Motor neuron (in vitro differentiated cells): ENCODE measurements around the gene NSRP1. TPM values are rescaled to one million over a fixed set of nuclear protein-coding genes. Genes with fewer than 3 reads are reported as not detected.
A peak's percentile ranks its signal among the peaks of the same experiment; 100 is the strongest.
"Not testable (repeated sequence)": the region's sequence is repeated elsewhere in the genome, so short reads cannot be mapped to it uniquely, and the experiment has no call there.

Source experiments
- ATAC-seq, 8 experiments: fragments of 200-7000 bp; cut with Tn5 transposase; replicated peaks in 6 of 8; 2 replicates each; pipeline ENCODE4 v1.8.0; 2021; ENCODE audit warnings: mild to moderate bottlenecking in 8 of 8, moderate library complexity in 8 of 8
- H3K27ac ChIP-seq, 2 donors: fragments of 250-450 bp; sonication (Bioruptor Pico); 2 replicates each; pipeline ENCODE4 v1.9.0; 2021; ENCODE audit warnings: antibody characterized with exemption in 2 of 2, mild to moderate bottlenecking in 2 of 2, moderate library complexity in 1 of 2
- H3K4me1 ChIP-seq, 2 donors: fragments of 250-450 bp; sonication (Bioruptor Pico); replicated peaks in 1 of 2; 2 replicates each; pipeline ENCODE4 v1.6.1; 2021; ENCODE audit warnings: antibody characterized with exemption in 2 of 2, mild to moderate bottlenecking in 2 of 2, moderate library complexity in 1 of 2
- H3K4me3 ChIP-seq, 5 donors: fragments of 250-450 bp; sonication (Bioruptor Pico); 2 replicates each; pipeline ENCODE4 v1.9.0; 2021; ENCODE audit warnings: antibody characterized with exemption in 5 of 5, mild to moderate bottlenecking in 5 of 5, moderate library complexity in 4 of 5
- WGBS, 10 experiments: fragments of 450-650 bp; shearing (Covaris generic); methylation state at CpG; one replicate each; pipeline ENCODE4 v1.0.0; 2022; 5-methylcytosine and 5-hydroxymethylcytosine counted together
- in situ Hi-C, 9 experiments: fragments of 400-800 bp; cut with MboI; loops; one replicate each; pipeline ENCODE4 v1.15.0; 2021; ENCODE audit warnings: low sequenced_read_pairs in 9 of 9, low pct_unique_long_range_greater_than_20kb in 2 of 9; ENCODE audit not compliant: unreplicated experiment in 9 of 9
- total RNA-seq, 8 experiments: library from RNA; unstranded; fragments of 300-600 nt; gene quantifications; 2 replicates each; pipeline versions ENCODE4 v1.2.3 to v1.2.4, GENCODE V29; 2022

NSRP1 gene
- total RNA-seq, 8 experiments from 2014 or later, result 6.3 to 48.1 (median 17.3) TPM

DNA sequence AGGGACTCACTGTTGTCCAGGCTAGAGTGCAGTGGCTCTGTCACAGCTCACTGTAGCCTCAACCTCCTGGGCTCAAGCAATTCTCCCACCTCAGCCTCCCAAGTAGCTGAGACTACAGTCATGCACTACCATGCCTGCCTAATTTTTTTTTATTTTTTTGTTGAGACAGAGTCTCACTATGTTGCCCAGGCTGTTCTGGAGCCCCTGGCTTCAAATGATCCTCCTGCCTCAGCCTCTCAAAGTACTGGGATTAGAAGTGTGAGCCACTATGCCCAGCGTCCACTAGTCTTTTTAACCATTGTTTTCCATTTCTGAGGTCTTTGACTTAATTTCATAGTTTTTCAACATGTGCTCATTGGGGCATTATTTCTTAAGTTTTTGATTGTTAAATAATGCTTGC is 13.5 kb downstream of the NSRP1 start:
- in situ Hi-C loops, result no loop called here
- H3K4me3 ChIP-seq, result no peak overlapping the region
- WGBS, 10 experiments, result 71 to 100% (median 90%) methylated on average over 1 of the region's 1 CpG; no CpG with 5 or more reads in 3 of the 10 experiments
- H3K4me1 ChIP-seq, result no peaks in the 10 kb centered on the region
- ATAC-seq, result no peak
- no peak overlapping the region for H3K27ac ChIP-seq

DNA sequence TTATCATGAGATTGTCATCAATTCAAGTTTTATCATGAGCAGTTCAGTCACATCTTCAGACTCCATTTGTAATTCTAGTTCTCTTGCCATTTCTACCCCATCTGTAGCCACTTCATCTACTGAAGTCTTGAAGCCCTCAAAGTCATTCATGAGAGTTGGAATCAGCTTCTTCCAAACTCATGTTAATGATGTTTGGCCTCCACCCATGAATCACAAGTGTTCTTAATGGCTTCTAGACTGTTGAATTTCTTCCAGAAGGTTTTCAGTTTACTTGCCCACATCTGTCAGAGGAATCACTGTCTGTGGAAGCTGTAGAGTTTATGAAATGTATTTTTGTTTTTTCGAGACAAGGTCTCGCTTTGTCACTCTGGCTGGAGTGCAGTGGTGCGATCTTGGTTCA is 16.0 kb downstream of the NSRP1 start:
- in situ Hi-C loops, result no loop called here
- peak in 2 of 8 experiments; percentile 73 to 76 for ATAC-seq
- Histone ChIP-seq H3K4me3 (no peak overlapping the region), H3K27ac (no peak overlapping the region), H3K4me1 (no peaks in the 10 kb centered on the region)
- WGBS, 10 experiments, result 40 to 100% (median 100%) methylated on average over 1 to 3 of the region's 3 CpGs; no CpG with 5 or more reads in 5 of the 10 experiments

DNA sequence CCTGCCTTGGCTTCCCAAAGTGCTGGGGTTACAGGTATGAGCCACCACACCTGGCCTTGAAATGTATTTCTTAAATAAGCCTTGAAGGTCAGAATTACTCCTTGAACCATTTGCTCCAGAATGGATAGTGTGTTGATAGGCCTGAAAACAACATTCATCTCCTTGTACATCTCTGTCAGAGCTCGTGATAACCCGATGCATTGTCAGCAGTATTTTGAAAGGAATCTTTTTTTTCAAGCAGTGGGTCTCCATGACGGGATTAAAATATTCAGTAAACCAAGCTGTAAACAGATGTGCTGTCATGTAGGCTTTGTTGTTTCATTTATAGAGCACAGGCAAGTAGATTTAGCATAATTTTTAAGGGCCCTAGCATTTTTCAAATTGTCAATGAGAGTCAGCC is 16.6 kb downstream of the NSRP1 start:
- no peak for ATAC-seq
- 80 to 100% (median 93%) methylated on average over 1 to 3 of the region's 3 CpGs; no CpG with 5 or more reads in 3 of the 10 experiments for WGBS, 10 experiments
- in situ Hi-C loops, result no loop called here

DNA sequence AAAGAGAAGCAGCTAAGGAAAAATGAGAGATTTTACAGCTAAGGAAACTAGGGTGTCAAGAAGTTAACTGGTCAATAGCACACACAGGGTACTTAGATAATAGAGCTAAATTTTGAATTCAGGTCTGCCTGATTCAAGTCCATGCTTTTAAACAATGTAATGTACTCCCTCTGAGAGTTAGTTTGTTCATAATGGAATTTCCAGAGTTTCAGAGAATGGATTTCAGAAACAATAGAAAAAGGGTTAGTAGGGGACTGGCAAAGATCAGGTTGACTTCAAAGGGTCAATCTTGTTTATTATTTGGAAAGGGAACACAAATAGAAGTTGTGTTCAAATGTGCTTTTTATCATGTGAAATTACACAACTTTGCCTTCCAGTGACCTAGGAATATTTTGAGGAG is 17.9 kb downstream of the NSRP1 start:
- H3K4me1 ChIP-seq, result no peaks in the 10 kb centered on the region
- no peak overlapping the region for H3K27ac ChIP-seq
- no peak for ATAC-seq
- in situ Hi-C loops, result no loop called here
- H3K4me3 ChIP-seq, result no peak overlapping the region

More for the DNA sequence above, 16.6 kb downstream of the NSRP1 start:
- Histone ChIP-seq H3K27ac (no peak overlapping the region), H3K4me3 (no peak overlapping the region), H3K4me1 (no peaks in the 10 kb centered on the region)

DNA sequence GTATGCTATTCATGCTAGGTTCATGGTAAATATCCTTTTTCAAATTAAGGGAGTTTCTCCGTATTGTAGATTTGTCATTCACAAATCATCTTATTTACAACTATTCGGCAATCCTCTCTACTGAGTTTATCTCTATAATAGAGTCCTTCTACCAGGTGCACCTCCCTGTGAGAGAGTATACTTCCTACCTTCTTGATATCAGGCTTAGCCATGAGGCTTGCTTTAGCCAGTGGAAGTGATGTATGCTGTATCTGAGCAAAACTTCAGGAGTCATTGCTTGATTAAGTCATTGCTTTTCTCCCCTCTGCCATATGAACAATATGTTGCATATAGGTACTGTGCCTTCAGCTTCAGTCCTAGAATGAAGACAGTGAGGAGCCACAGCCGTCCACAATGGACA is 20.5 kb downstream of the NSRP1 start:
- peak in 3 of 8 experiments; percentile 19 to 23 (median 23) for ATAC-seq
- H3K4me1 ChIP-seq, result no peaks in the 10 kb centered on the region
- no peak overlapping the region for H3K4me3 ChIP-seq
- in situ Hi-C loops, result no loop called here
- WGBS, 10 experiments, result 20 to 100% (median 87%) methylated on average over 1 to 3 of the region's 3 CpGs
- H3K27ac ChIP-seq, result no peak overlapping the region

DNA sequence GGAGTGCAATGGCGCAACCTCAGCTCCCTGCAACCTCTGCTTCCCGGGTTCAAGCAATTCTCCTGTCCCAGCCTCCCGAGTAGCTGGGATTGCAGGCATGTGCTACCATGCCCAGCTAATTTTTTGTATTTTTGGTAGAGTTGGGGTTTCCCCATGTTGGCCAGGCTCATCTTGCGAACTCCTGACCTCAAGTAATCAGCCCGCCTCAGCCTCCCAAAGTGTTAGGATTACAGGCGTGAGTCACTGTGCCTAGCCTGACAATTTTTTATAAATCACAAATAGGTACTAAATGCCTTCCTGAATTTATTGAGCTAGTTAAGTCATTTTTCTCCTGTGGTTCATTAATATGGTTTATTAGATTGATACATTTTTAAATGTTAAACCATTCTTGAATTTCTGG is 31.2 kb downstream of the NSRP1 start:
- ATAC-seq, H3K27ac ChIP-seq, H3K4me1 ChIP-seq, in situ Hi-C loops, H3K4me3 ChIP-seq: not testable (repeated sequence)
- WGBS, 10 experiments, result 82 to 100% (median 100%) methylated on average over 1 to 4 of the region's 6 CpGs; no CpG with 5 or more reads in 1 of the 10 experiments

DNA sequence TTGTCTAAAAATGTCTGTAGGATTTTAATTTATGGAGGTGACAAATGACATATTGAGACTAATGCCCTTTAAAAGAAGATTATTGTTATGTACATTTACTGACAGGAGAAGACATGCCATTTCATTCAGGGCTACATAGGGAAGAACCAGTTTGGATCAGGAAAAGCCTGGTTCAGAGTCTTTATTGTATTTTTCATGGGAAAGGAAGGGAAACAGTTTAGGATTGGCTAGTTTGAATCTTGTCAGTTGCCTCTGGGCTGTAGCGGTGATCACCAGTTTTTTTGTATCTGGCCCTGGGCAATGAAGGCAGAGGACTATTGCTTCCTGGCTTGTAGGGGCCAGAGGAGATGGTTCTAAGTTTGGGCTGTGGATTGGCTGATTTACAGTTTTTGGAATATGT is 31.8 kb downstream of the NSRP1 start:
- Histone ChIP-seq H3K27ac (no peak overlapping the region), H3K4me3 (no peak overlapping the region), H3K4me1 (no peaks in the 10 kb centered on the region)
- in situ Hi-C loops, result no loop called here
- peak in 1 of 8 experiments; percentile 35 for ATAC-seq
- whole genome bisulfite sequencing, 10 experiments, result 67 to 100% (median 100%) methylated on average over 1 of the region's 1 CpG; no CpG with 5 or more reads in 2 of the 10 experiments

DNA sequence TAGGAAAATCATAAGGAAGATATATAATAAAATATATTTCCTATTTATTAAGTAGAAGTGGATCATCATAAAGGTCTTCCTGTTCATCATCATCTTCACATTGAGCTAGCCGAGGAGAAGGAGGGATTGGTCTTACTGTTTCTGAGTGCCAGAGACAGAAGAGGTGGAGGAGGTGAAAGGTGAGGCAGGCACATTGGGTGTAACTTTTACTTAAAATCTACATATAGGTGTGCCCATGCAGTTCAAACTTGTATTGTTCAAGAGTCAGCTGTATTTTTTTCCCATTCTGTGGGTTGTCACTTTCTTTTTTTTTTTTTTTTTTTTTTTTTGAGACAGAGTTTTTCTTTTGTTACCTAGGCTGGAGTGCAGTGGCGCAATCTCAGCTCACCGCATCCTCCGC is 34.9 kb downstream of the NSRP1 start:
- no peak overlapping the region for H3K4me3 ChIP-seq
- 90 to 100% (median 95%) methylated on average over 2 to 4 of the region's 4 CpGs; no CpG with 5 or more reads in 2 of the 10 experiments for whole genome bisulfite sequencing, 10 experiments
- ATAC-seq, result no peak
- no peak overlapping the region for H3K27ac ChIP-seq
- H3K4me1 ChIP-seq, result no peaks in the 10 kb centered on the region
- in situ Hi-C loops, result no loop called here

DNA sequence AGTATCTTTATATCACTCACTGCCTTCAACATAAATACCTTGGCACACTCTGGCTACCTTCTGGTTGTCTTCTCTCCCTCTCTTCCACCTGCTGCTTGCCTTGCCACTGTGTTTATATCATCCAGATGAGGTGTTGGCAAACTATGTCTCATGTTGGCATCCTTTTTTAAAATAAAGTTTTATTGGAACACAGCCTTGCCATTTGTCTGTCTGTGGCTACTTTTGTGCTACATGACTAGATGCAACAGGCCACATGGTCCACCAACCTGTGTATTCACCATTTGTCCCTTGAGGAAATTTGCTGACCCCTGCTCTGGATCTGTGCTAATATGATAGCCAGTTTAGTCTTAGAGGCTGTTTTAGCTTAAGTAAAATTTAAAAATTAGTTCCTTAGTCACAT is 36.8 kb downstream of the NSRP1 start:
- in situ Hi-C loops, result no loop called here
- Histone ChIP-seq H3K4me1 (no peaks in the 10 kb centered on the region), H3K27ac (no peak overlapping the region), H3K4me3 (no peak overlapping the region)
- ATAC-seq, result no peak

DNA sequence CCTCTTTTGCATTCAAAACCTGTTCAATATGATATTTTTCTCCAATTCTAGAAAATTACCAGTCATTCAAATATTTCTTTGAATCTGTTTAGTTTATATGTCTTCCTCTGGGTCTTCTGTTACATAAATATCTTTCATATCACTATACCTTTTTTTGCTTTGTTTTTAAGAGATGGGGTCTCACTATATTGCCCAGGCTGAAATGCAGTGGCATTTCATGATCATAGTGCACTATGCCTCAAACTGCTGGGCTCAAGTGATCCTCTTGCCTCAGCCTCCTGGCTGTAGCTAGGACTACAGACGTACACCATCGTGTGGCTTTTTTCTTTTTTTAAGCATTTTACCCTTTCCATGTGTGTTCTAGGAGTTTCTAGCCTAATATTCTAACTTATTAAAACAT is 38.8 kb downstream of the NSRP1 start:
- no peak overlapping the region for H3K4me3 ChIP-seq
- WGBS, 10 experiments, result 85 to 100% (median 97%) methylated on average over 1 to 2 of the region's 2 CpGs; no CpG with 5 or more reads in 3 of the 10 experiments
- H3K4me1 ChIP-seq, result no peaks in the 10 kb centered on the region
- H3K27ac ChIP-seq, result no peak overlapping the region
- in situ Hi-C loops, result no loop called here
- ATAC-seq, result no peak

DNA sequence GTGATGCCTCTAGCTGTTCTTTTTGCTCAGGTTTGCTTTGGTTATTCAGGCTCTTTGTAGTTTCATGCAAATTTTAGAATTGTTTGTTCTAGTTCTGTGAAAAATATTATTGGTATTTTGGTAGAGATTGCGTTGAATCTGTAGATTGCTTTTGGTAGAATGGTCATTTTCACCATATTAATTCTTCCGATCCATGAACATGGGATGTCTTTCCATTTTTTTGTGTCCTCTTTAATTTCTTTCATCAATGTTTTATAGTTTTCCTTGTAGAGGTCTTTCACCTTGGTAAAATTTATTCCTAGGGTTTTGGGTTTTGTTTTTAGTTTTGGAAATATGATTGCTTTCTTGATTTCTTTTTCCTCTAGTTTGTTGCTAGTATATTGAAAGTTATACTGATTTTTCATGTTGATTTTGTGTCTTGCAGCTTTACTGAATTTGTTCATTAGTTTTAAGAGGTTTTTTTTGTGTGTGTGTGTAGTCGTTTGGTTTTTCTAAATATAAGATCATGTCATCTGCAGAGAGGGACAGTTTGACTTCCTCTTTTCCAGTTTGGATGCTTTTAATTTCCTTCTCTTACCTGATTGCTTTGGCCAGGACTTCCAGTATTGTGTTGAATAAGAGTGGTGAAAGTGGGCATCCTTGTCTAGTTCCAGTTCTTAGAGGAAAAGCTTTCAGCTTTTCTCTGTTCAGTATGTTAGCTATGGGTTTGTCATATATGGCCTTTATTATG is 42.4 kb downstream of the NSRP1 start:
- no peak for ATAC-seq
- H3K27ac ChIP-seq, result no peak overlapping the region
- WGBS, 10 experiments, result 92 to 100% (median 97%) methylated on average over 1 to 3 of the region's 3 CpGs
- H3K4me3 ChIP-seq, result no peak overlapping the region
- in situ Hi-C loops, result no loop called here
- H3K4me1 ChIP-seq, result no peaks in the 10 kb centered on the region

DNA sequence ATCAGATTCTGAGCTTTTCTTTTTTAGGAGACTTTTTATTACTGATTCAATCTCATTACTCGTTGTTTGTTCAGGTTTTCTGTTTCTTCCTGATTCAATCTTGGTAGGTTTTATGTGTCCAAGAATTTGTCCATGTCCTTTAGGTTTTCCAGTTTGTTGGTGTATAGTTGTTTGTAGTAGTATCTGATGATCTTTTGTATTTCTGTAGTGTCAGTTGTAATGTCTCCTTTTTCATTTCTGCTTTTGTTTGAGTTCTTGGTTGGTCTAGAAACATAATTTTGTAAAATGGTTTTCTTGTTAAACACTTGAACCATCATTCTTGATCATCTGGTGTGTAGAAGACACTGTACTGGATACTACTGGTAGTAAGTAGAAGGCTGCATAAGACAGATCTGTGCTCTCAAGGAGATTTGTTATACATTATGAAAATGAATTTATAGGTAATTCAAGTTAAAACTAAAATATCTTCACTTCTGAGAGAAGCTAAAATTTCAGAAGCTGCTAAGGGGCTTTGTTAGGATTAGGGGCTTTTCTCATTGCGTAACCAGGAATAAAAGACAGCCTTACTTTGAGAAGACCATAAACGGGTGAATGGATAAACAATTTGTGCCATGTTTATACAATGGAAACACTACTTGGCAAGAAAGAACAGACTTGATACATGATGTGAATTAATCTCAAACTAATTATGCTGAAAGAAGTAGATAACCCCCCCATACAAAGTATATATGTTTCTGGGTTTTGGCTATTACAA is 44.0 kb downstream of the NSRP1 start:
- in situ Hi-C loops, result no loop called here
- no peaks in the 10 kb centered on the region for H3K4me1 ChIP-seq
- H3K4me3 ChIP-seq, result no peak overlapping the region
- 79 to 100% (median 100%) methylated on average over 1 to 3 of the region's 3 CpGs for WGBS, 10 experiments
- ATAC-seq, result no peak
- H3K27ac ChIP-seq, result no peak overlapping the region

DNA sequence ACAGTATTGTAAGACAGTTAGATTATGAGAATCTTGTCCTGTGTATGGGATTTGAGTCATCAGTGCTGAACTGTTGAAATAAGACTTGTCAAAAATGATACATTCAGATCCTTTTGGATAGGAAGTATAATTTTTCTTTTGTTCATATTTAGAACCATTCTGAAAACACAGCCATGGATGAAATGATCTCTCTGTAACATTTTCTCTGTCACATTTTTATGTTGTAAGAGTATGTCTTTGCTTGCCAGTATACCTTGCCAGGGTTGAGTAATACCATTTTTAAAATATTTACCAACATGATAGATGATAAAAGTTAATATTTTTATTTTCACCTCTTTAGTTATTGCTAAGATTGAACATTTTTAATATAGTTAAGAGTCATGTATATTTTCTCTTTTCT is 45.0 kb downstream of the NSRP1 start:
- Histone ChIP-seq H3K4me1 (no peaks in the 10 kb centered on the region), H3K4me3 (no peak overlapping the region), H3K27ac (no peak overlapping the region)
- in situ Hi-C loops, result no loop called here
- ATAC-seq, result no peak

DNA sequence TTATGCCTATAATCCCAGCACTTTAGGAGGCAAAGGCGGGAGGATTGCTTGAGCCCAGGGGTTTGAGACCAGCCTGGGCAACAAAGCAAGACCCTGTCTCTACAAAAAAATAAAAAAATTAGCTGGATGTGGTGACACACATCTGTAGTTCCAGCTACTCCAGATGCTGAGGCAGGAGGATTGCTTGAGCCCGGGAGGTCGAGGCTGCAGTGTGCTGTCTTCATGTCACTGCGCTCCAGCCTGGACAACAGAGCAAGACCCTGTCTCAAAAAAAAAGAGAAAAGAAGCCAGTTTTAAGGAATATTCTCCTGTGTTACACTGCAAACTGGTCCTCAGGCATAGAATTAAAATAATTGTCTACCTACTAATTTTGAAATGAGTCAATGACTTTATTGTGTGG is 47.9 kb downstream of the NSRP1 start:
- WGBS, 10 experiments, result 83 to 100% (median 100%) methylated on average over 1 to 4 of the region's 4 CpGs; no CpG with 5 or more reads in 1 of the 10 experiments
- in situ Hi-C loops, result no loop called here

More for the DNA sequence above, 47.9 kb downstream of the NSRP1 start:
- no peak overlapping the region for H3K4me3 ChIP-seq
- no peaks in the 10 kb centered on the region for H3K4me1 ChIP-seq
- ATAC-seq, result no peak
- H3K27ac ChIP-seq, result no peak overlapping the region
